GM23338 (cell line): Measurements from ENCODE around the gene SERINC5. TPM values are rescaled to one million over a fixed set of nuclear protein-coding genes. Genes with fewer than 3 reads are reported as not detected.

Source experiments
- ATAC-seq: fragments of 200-7000 bp; cut with Tn5 transposase; 3 replicates; pipeline ENCODE4 v1.9.1; 2020
- DNase-seq: peaks from one replicate; pipeline ENCODE4 v3.0.0-alpha.2; 2015; ENCODE audit warnings: low spot score
- H2AFZ ChIP-seq: fragments of 200-600 bp; sonication (generic); 2 replicates; pipeline ENCODE4 v1.8.0; 2016; ENCODE audit warnings: antibody characterized with exemption, mild to moderate bottlenecking, moderate library complexity
- H3F3A ChIP-seq: fragments of 200-600 bp; sonication (generic); replicated peaks from 2 replicates; pipeline ENCODE4 v1.8.0; 2017; ENCODE audit warnings: antibody characterized with exemption, mixed run types, low read depth
- H3K27ac ChIP-seq: fragments of 200-600 bp; sonication (generic); 2 replicates; pipeline ENCODE4 v1.6.1; 2016; ENCODE audit warnings: low read depth
- H3K27me3 ChIP-seq: fragments of 200-600 bp; sonication (generic); 2 replicates; pipeline ENCODE4 v1.8.0; 2016; ENCODE audit warnings: mild to moderate bottlenecking, mixed run types, moderate library complexity; ENCODE audit not compliant: insufficient read depth
- H3K36me3 ChIP-seq: fragments of 200-600 bp; sonication (generic); 2 replicates; pipeline ENCODE4 v1.8.0; 2016; ENCODE audit warnings: mild to moderate bottlenecking; ENCODE audit not compliant: insufficient read depth
- H3K4me1 ChIP-seq: fragments of 200-600 bp; sonication (generic); 2 replicates; pipeline ENCODE4 v1.8.0; 2016; ENCODE audit warnings: mild to moderate bottlenecking, moderate library complexity; ENCODE audit not compliant: insufficient read depth
- H3K4me2 ChIP-seq: fragments of 200-600 bp; sonication (generic); 2 replicates; pipeline ENCODE4 v1.7.1; 2017; ENCODE audit warnings: mixed run types
- H3K4me3 ChIP-seq: fragments of 200-600 bp; sonication (generic); 2 replicates; pipeline ENCODE4 v1.6.1; 2016; ENCODE audit warnings: mixed run types
- H3K79me2 ChIP-seq: fragments of 200-600 bp; sonication (generic); replicated peaks from 2 replicates; pipeline ENCODE4 v1.8.0; 2017; ENCODE audit warnings: mild to moderate bottlenecking; ENCODE audit not compliant: insufficient read depth
- H3K9me2 ChIP-seq: fragments of 200-600 bp; sonication (generic); 2 replicates; pipeline ENCODE4 v1.8.0; 2017; ENCODE audit not compliant: insufficient read depth
- H4K20me1 ChIP-seq: fragments of 200-600 bp; sonication (generic); replicated peaks from 2 replicates; pipeline ENCODE4 v1.8.0; 2017; ENCODE audit warnings: mild to moderate bottlenecking; ENCODE audit not compliant: insufficient read depth
- H3K27ac Mint-ChIP-seq: 2 replicates; pipeline ENCODE4 v1.8.0; 2020; ENCODE audit warnings: inconsistent platforms, mild to moderate bottlenecking, moderate library complexity, mixed read lengths
- H3K27me3 Mint-ChIP-seq: 3 replicates; pipeline ENCODE4 v1.8.0; 2022; ENCODE audit warnings: low read depth, mild to moderate bottlenecking, moderate library complexity, mixed read lengths, inconsistent platforms; ENCODE audit not compliant: insufficient read depth, poor library complexity
- H3K36me3 Mint-ChIP-seq: 3 replicates; pipeline ENCODE4 v1.8.0; 2021; ENCODE audit warnings: low read depth, mild to moderate bottlenecking, inconsistent platforms, moderate library complexity, mixed read lengths
- H3K4me1 Mint-ChIP-seq: 3 replicates; pipeline ENCODE4 v1.8.0; 2020; ENCODE audit warnings: mild to moderate bottlenecking, inconsistent platforms, mixed read lengths
- H3K4me3 Mint-ChIP-seq: 3 replicates; pipeline ENCODE4 v1.8.0; 2021; ENCODE audit warnings: moderate library complexity, mild to moderate bottlenecking, inconsistent platforms, mixed read lengths
- H3K9me3 Mint-ChIP-seq: 3 replicates; pipeline ENCODE4 v1.8.0; 2020; ENCODE audit warnings: moderate library complexity, mild to moderate bottlenecking, inconsistent platforms, mixed read lengths
- STAT1 ChIP-seq: IDR thresholded peaks from one replicate; pipeline ENCODE4 v1.6.1; 2016; ENCODE audit warnings: antibody characterized with exemption; ENCODE audit not compliant: unreplicated experiment
- ZNF331 ChIP-seq: fragments of 250-450 bp; sonication (Bioruptor Pico); IDR thresholded peaks from 2 replicates; pipeline ENCODE4 v1.5.0; 2020; ENCODE audit warnings: low read depth, mild to moderate bottlenecking, moderate library complexity
- polyA plus RNA-seq: library from polyadenylated mRNA; unstranded; fragments of >200 nt; fragmentation: Nextera tagmentation; extraction: Ambion mirVana; gene quantifications from 2 replicates; pipeline ENCODE4 v1.2.1, GENCODE V29; 2016
- total RNA-seq: library from RNA; depleted of rRNA; stranded (reverse); fragments of >200 nt; shearing (Covaris generic); gene quantifications from 2 replicates; pipeline ENCODE4 v1.2.3, GENCODE V29; 2014
- TF ChIP-seq, protein P1 (sequence below): IDR thresholded peaks from 2 replicates; pipeline ENCODE4 v1.6.1; 2016; ENCODE audit warnings: antibody characterized with exemption
- TF ChIP-seq, protein P2 (sequence below): fragments of 250-450 bp; sonication (Bioruptor Pico); IDR thresholded peaks from 2 replicates; pipeline ENCODE4 v1.5.0; 2020; ENCODE audit warnings: mild to moderate bottlenecking, moderate library complexity

SERINC5 gene
- total and polyA plus RNA-seq, 2 experiments from 2014 or later, result 34.0 to 107 TPM

DNA sequence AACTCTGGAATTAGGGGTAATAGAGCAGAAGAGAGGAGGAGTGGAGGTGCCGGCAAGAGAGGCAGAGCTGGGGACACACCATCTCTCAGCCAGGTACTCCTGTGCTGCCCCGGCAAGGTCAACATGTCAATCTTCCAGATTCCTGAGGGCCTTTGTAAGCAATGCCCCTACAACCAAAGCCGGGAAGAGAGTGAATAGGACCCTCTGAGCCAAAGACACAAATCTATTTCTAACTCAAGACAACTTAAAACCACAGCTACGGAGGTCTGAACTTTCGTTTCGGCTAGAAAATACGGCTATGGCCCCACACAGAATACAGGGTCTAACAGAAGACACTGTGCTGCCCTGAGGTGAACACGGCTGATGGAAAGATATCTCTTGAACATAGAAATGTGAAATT lies 66.6 kb downstream of the SERINC5 start:
- Mint-ChIP-seq H3K4me3 (no peak overlapping the region), H3K27me3 (peaks cover 10% of the 10 kb centered on the region), H3K9me3 (no peaks in the 10 kb centered on the region; the same call in 2 of the 3 replicates), H3K36me3 (no peaks in the 10 kb centered on the region; the same call in 2 of the 3 replicates), H3K4me1 (peaks cover 78% of the 10 kb centered on the region), H3K27ac (peak overlapping the region; percentile 84)
- DNase-seq (peak; percentile 34), ATAC-seq (peak; percentile 4; the same call in 1 of the 3 replicates)
- peaks cover 11% of the 10 kb centered on the region for H4K20me1 ChIP-seq
- peak overlapping the region; percentile 99 for H3K27ac ChIP-seq
- H3K4me2 ChIP-seq, result 0 out of 2 replicates have a peak overlapping the region, but pooled peaks have one; percentile 8
- TF ChIP-seq, protein P1, sequence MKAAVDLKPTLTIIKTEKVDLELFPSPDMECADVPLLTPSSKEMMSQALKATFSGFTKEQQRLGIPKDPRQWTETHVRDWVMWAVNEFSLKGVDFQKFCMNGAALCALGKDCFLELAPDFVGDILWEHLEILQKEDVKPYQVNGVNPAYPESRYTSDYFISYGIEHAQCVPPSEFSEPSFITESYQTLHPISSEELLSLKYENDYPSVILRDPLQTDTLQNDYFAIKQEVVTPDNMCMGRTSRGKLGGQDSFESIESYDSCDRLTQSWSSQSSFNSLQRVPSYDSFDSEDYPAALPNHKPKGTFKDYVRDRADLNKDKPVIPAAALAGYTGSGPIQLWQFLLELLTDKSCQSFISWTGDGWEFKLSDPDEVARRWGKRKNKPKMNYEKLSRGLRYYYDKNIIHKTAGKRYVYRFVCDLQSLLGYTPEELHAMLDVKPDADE, result no peak
- TF ChIP-seq, protein P2, sequence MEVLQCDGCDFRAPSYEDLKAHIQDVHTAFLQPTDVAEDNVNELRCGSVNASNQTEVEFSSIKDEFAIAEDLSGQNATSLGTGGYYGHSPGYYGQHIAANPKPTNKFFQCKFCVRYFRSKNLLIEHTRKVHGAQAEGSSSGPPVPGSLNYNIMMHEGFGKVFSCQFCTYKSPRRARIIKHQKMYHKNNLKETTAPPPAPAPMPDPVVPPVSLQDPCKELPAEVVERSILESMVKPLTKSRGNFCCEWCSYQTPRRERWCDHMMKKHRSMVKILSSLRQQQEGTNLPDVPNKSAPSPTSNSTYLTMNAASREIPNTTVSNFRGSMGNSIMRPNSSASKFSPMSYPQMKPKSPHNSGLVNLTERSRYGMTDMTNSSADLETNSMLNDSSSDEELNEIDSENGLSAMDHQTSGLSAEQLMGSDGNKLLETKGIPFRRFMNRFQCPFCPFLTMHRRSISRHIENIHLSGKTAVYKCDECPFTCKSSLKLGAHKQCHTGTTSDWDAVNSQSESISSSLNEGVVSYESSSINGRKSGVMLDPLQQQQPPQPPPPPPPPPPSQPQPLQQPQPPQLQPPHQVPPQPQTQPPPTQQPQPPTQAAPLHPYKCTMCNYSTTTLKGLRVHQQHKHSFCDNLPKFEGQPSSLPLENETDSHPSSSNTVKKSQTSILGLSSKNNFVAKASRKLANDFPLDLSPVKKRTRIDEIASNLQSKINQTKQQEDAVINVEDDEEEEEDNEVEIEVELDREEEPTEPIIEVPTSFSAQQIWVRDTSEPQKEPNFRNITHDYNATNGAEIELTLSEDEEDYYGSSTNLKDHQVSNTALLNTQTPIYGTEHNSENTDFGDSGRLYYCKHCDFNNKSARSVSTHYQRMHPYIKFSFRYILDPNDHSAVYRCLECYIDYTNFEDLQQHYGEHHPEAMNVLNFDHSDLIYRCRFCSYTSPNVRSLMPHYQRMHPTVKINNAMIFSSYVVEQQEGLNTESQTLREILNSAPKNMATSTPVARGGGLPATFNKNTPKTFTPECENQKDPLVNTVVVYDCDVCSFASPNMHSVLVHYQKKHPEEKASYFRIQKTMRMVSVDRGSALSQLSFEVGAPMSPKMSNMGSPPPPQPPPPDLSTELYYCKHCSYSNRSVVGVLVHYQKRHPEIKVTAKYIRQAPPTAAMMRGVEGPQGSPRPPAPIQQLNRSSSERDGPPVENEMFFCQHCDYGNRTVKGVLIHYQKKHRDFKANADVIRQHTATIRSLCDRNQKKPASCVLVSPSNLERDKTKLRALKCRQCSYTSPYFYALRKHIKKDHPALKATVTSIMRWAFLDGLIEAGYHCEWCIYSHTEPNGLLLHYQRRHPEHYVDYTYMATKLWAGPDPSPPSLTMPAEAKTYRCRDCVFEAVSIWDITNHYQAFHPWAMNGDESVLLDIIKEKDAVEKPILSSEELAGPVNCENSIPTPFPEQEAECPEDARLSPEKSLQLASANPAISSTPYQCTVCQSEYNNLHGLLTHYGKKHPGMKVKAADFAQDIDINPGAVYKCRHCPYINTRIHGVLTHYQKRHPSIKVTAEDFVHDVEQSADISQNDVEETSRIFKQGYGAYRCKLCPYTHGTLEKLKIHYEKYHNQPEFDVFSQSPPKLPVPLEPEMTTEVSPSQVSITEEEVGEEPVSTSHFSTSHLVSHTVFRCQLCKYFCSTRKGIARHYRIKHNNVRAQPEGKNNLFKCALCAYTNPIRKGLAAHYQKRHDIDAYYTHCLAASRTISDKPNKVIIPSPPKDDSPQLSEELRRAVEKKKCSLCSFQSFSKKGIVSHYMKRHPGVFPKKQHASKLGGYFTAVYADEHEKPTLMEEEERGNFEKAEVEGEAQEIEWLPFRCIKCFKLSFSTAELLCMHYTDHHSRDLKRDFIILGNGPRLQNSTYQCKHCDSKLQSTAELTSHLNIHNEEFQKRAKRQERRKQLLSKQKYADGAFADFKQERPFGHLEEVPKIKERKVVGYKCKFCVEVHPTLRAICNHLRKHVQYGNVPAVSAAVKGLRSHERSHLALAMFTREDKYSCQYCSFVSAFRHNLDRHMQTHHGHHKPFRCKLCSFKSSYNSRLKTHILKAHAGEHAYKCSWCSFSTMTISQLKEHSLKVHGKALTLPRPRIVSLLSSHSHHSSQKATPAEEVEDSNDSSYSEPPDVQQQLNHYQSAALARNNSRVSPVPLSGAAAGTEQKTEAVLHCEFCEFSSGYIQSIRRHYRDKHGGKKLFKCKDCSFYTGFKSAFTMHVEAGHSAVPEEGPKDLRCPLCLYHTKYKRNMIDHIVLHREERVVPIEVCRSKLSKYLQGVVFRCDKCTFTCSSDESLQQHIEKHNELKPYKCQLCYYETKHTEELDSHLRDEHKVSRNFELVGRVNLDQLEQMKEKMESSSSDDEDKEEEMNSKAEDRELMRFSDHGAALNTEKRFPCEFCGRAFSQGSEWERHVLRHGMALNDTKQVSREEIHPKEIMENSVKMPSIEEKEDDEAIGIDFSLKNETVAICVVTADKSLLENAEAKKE (CRISPR knock-in tag), result no peak
- TF ChIP-seq ZNF331 (no peak), STAT1 (no peak)
- H3F3A ChIP-seq, result peaks cover 27% of the 10 kb centered on the region
- H3K4me1 ChIP-seq, result peaks cover 70% of the 10 kb centered on the region
- peaks cover 73% of the 10 kb centered on the region for H3K79me2 ChIP-seq
- no peaks in the 10 kb centered on the region for H3K9me2 ChIP-seq
- no peaks in the 10 kb centered on the region for H3K27me3 ChIP-seq
- no peaks in the 10 kb centered on the region for H3K36me3 ChIP-seq
- no peak overlapping the region for H3K4me3 ChIP-seq
- no peak overlapping the region for H2AFZ ChIP-seq
